Vagina (tissue), 2 donors: ENCODE measurements around the gene ERO1B.

Experiments
- CTCF ChIP-seq, 3 experiments: fragments of 450-650 bp in 2 of 3; fragments of 200-600 bp in 1 of 3; sonication (generic) in 1 of 3; IDR thresholded peaks; one replicate each; pipeline ENCODE4 v1.5.1; 2017 to 2019; ENCODE audit warnings: antibody characterized with exemption in 3 of 3, mild to moderate bottlenecking in 2 of 3, moderate library complexity in 2 of 3
- POLR2AphosphoS5 ChIP-seq, 2 donors: sonication (generic); formaldehyde crosslinking; IDR thresholded peaks; one replicate each; pipeline ENCODE4 v1.9.0; 2017; ENCODE audit warnings: antibody characterized with exemption in 2 of 2, mild to moderate bottlenecking in 2 of 2, low read depth in 1 of 2; ENCODE audit not compliant: insufficient read depth in 1 of 2

- TF ChIP-seq CTCF (IDR thresholded peaks at IDR 0.05) (no peak), POLR2AphosphoS5 (IDR thresholded peaks at IDR 0.05; ENCODE audit: insufficient read depth in 1 of 2, low read depth in 1 of 2) (no peak)
Measured at GRCh38 chr1:236214761-236215160, 67.0 kb downstream of the ERO1B start.
